ENCODE measurements around the gene STT3B. TPM values are rescaled to one million over a fixed set of nuclear protein-coding genes. Genes with fewer than 3 reads are reported as not detected.
A peak's percentile ranks its signal among the peaks of the same experiment; 100 is the strongest.

Gene STT3B
- total and polyA plus RNA-seq, 8 donors: 127 to 176 (median 160) TPM

DNA sequence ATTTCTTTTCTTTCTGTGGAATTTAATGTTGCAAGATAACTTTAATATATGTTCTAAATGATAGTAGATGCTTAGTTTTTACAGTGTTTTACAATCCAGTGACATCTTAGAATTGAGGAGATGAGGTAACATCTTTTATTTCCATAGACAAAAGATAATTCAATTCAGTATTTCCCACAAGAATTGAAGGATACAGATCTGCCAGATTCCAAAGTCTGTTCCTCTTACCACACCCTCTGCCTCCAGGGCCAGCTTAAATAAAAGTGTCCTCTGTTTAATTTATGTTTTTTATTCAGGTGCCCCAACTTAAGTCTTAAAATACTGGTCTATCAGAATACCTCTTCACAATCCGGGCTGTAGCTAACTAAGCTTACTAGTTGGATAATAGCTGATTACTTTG, 6.5 kb downstream of the STT3B start:
- no peaks in the 10 kb centered on the region for H3K27me3 ChIP-seq
- H3K4me3 ChIP-seq: no peak overlapping the region
- H3K9me3 ChIP-seq: no peaks in the 10 kb centered on the region
- H3K36me3 ChIP-seq: no peaks in the 10 kb centered on the region
- H3K27ac ChIP-seq: no peak overlapping the region
- H3K4me1 ChIP-seq: peaks cover 20 to 81% of the 10 kb centered on the region in 2 donors
- no peak for ATAC-seq
- TF ChIP-seq, protein P1, sequence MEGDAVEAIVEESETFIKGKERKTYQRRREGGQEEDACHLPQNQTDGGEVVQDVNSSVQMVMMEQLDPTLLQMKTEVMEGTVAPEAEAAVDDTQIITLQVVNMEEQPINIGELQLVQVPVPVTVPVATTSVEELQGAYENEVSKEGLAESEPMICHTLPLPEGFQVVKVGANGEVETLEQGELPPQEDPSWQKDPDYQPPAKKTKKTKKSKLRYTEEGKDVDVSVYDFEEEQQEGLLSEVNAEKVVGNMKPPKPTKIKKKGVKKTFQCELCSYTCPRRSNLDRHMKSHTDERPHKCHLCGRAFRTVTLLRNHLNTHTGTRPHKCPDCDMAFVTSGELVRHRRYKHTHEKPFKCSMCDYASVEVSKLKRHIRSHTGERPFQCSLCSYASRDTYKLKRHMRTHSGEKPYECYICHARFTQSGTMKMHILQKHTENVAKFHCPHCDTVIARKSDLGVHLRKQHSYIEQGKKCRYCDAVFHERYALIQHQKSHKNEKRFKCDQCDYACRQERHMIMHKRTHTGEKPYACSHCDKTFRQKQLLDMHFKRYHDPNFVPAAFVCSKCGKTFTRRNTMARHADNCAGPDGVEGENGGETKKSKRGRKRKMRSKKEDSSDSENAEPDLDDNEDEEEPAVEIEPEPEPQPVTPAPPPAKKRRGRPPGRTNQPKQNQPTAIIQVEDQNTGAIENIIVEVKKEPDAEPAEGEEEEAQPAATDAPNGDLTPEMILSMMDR (IDR thresholded peaks at IDR 0.05): no peak
- no peak for DNase-seq
- intact Hi-C loops (cut with DNase I): no loop called here

DNA sequence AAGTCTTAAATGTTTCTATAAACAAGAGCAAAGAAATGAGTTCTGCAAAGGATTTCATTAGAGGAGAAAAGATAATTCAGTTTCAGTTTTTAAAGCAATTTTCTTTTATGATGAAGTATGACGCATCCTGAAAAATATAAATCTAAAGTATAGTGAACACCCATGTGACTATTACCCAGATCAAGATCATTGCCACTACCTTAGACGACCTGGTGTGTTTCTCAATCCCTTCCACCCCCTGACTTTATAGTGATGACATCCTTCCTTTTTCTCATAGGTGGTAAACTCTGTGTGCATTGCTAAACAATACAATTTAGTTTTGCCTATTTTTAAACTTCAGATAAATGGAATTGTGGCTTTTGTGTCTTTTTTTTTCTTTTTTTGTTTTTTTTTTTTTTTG, 8.4 kb downstream of the STT3B start:
- ATAC-seq: no peak
- DNase-seq: no peak
- TF ChIP-seq, protein P1 (IDR thresholded peaks at IDR 0.05): no peak
- no peak overlapping the region for H3K27ac ChIP-seq
- H3K27me3 ChIP-seq: no peaks in the 10 kb centered on the region
- H3K4me3 ChIP-seq: no peak overlapping the region
- intact Hi-C loops (cut with DNase I): no loop called here
- no peaks in the 10 kb centered on the region for H3K36me3 ChIP-seq
- no peaks in the 10 kb centered on the region for H3K9me3 ChIP-seq
- H3K4me1 ChIP-seq: peaks cover 14 to 81% of the 10 kb centered on the region in 2 donors

DNA sequence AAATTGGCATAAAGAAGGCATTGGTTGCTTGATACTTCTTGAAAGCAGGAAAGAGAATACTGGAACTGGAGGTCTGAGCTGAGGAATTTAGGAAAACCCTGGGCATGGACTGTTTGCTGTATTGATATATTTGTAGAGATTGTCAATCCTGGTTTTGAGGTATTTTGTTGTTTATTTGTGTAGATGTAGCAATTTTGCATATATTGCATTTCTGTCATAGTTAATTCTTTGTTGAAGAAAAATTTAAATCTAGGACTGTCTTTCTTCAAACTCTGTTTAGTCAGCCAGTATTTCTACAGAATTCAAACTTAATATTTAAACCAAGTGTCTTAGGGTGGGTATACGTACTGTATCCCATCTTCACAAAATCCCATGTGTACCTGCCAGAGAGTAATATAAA, 9.5 kb downstream of the STT3B start:
- Histone ChIP-seq H3K4me1 (peaks cover 5 to 81% of the 10 kb centered on the region in 2 donors), H3K4me3 (no peak overlapping the region), H3K27ac (no peak overlapping the region), H3K36me3 (no peaks in the 10 kb centered on the region), H3K9me3 (no peaks in the 10 kb centered on the region), H3K27me3 (no peaks in the 10 kb centered on the region)
- DNase-seq: no peak
- TF ChIP-seq, protein P1 (IDR thresholded peaks at IDR 0.05): no peak
- no peak for ATAC-seq
- intact Hi-C loops (cut with DNase I): no loop called here

DNA sequence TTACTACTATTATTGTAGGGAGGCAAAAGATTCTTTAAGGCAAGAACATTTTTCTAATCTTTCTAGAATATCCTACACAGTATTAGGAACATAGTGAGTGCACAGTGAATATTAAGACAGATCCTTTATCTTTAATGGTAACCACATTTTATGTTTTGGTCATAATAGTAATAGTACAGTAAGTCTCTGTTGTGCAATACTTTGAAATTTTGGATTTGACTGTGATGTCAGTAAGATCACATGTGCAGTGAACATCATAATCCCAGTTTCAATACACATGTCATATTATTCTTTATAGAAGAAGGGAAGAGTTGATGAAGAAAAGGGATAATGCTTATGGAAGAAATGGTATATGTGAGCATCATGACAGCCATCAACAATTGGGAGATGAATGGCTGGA, 10.7 kb downstream of the STT3B start:
- H3K27ac ChIP-seq: no peak overlapping the region
- ATAC-seq (no peak), DNase-seq (no peak)
- peaks cover 0 to 86% of the 10 kb centered on the region in 2 donors for H3K4me1 ChIP-seq
- H3K27me3 ChIP-seq: no peaks in the 10 kb centered on the region
- intact Hi-C loops (cut with DNase I): no loop called here
- H3K9me3 ChIP-seq: no peaks in the 10 kb centered on the region
- TF ChIP-seq, protein P1 (IDR thresholded peaks at IDR 0.05): no peak
- H3K36me3 ChIP-seq: no peaks in the 10 kb centered on the region
- no peak overlapping the region for H3K4me3 ChIP-seq

DNA sequence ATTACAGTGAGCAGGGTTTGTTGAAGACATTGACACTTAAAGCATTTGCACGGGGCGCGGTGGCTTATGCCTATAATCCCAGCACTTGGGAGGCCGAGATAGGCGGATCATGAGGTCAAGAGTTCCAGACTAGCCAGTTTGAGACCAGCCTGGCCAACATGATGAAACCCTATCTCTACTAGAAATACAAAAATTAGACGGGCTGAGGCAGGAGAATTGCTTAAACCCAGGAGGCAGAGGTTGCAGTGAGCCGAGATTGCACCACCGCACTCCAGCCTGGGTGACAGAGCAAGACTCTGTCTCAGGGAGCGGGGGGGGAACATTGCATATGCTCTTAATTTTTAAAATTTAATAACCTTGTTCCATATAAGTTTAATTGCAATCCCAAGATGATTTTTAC, 11.9 kb downstream of the STT3B start:
- H3K9me3 ChIP-seq: no peaks in the 10 kb centered on the region
- H3K27ac ChIP-seq: peak overlapping the region; percentile 10 to 55
- DNase-seq (peak in 2 of 4 donors; percentile 43 to 71), ATAC-seq (peak; percentile 74)
- TF ChIP-seq, protein P1 (IDR thresholded peaks at IDR 0.05): no peak
- H3K36me3 ChIP-seq: no peaks in the 10 kb centered on the region
- H3K4me3 ChIP-seq: no peak overlapping the region
- intact Hi-C loops (cut with DNase I): no loop called here
- H3K4me1 ChIP-seq: peaks cover 6 to 84% of the 10 kb centered on the region in 2 donors
- no peaks in the 10 kb centered on the region for H3K27me3 ChIP-seq
